HCT116 (cell line): ENCODE results near the gene B3GNT2. TPM values are rescaled to one million over a fixed set of nuclear protein-coding genes. Genes with fewer than 3 reads are reported as not detected.

Experiments
- ATF3 ChIP-seq: IDR thresholded peaks from 2 replicates; pipeline ENCODE4 v1.6.1; 2012
- CBX3 ChIP-seq: IDR thresholded peaks from 2 replicates; pipeline ENCODE4 v1.6.1; 2012; ENCODE audit warnings: low read depth
- CEBPB ChIP-seq: IDR thresholded peaks from 2 replicates; pipeline ENCODE4 v1.6.1; 2012; ENCODE audit warnings: low read depth
- CTCF ChIP-seq, 3 experiments: fragments of 200-600 bp in 1 of 3; sonication (generic) in 1 of 3; IDR thresholded peaks in 2 of 3; conservative IDR thresholded peaks in 1 of 3; 2 replicates each; pipeline ENCODE4 v1.5.1; 2012 to 2017; ENCODE audit warnings: low read depth in 2 of 3, low read length in 2 of 3, antibody characterized with exemption in 1 of 3, borderline replicate concordance in 1 of 3, control low read depth in 1 of 3, mild to moderate bottlenecking in 1 of 3, mixed read lengths in 1 of 3, mixed run types in 1 of 3, moderate library complexity in 1 of 3; ENCODE audit not compliant: insufficient read depth in 1 of 3
- EZH2 ChIP-seq: fragments of 200-600 bp; sonication (generic); IDR thresholded peaks from 2 replicates; pipeline ENCODE4 v1.6.1; 2017; ENCODE audit warnings: antibody characterized with exemption, mixed run types
- POLR2AphosphoS5 ChIP-seq: IDR thresholded peaks from 2 replicates; pipeline ENCODE4 v1.6.1; 2011; ENCODE audit warnings: mild to moderate bottlenecking, low read depth, low read length, moderate library complexity
- SIN3A ChIP-seq: IDR thresholded peaks from 2 replicates; pipeline ENCODE4 v1.6.1; 2012; ENCODE audit warnings: low read depth
- SRF ChIP-seq: IDR thresholded peaks from 2 replicates; pipeline ENCODE4 v1.6.1; 2012; ENCODE audit warnings: low read depth
- ZFX ChIP-seq: fragments of 450-650 bp; IDR thresholded peaks from 2 replicates; pipeline ENCODE4 v1.6.1; 2017
- ZNF274 ChIP-seq: fragments of 200-500 bp; sonication (Bioruptor generic); IDR thresholded peaks from 2 replicates; pipeline ENCODE4 v1.6.1; 2014; ENCODE audit warnings: mild to moderate bottlenecking, low read depth, low read length, inconsistent platforms
- total RNA-seq: library from RNA; stranded (reverse); gene quantifications from one replicate; pipeline ENCODE4 v1.2.1, GENCODE V29; 2021; ENCODE audit not compliant: unreplicated experiment
- TF ChIP-seq, protein P1 (sequence below): IDR thresholded peaks from 2 replicates; pipeline ENCODE4 v1.6.1; 2011; ENCODE audit warnings: mild to moderate bottlenecking, low read length, moderate library complexity; ENCODE audit not compliant: insufficient replicate concordance; ENCODE audit errors: extremely low read depth

Gene B3GNT2
- total RNA-seq, 1 experiment from 2014 or later, result 21.5 TPM

DNA sequence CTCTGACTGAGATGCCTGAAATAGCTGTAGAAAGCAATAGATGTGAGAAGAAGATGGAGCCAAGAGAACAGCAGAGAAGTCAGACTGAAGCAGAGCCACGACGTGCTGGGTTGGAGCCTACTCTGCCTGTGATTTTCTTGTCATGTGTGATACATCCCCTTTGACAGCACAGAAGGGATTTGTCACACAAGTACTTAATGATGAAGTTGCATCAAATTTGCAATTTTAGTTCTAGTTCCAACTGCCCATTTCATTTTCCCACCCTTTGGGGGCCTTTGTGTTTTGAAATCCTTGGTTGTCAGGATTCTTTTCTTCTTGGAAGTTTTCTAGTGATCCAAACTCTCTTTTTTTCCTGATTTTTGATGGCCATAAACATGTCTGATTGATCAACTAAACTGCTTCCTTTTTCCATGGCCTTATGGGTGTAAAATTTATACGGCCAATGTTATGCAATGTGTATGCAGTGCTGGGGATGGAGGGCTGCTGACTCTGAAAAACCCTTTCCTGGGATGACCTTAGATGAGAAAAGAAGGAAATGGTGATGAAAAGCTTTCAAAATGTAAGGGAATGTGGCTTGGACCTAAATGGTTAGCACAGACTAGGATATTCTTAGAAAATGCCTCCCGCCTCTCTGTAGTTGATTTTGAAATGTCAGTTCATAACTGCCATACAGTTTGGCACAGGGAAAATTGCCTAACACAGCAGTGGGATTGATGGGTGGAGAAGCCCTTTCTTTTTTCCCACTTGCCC is 9.6 kb upstream of the B3GNT2 start (continued):
- TF ChIP-seq, protein P1, sequence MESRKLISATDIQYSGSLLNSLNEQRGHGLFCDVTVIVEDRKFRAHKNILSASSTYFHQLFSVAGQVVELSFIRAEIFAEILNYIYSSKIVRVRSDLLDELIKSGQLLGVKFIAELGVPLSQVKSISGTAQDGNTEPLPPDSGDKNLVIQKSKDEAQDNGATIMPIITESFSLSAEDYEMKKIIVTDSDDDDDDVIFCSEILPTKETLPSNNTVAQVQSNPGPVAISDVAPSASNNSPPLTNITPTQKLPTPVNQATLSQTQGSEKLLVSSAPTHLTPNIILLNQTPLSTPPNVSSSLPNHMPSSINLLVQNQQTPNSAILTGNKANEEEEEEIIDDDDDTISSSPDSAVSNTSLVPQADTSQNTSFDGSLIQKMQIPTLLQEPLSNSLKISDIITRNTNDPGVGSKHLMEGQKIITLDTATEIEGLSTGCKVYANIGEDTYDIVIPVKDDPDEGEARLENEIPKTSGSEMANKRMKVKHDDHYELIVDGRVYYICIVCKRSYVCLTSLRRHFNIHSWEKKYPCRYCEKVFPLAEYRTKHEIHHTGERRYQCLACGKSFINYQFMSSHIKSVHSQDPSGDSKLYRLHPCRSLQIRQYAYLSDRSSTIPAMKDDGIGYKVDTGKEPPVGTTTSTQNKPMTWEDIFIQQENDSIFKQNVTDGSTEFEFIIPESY, result no peak
- TF ChIP-seq ZNF274 (no peak), EZH2 (no peak), SIN3A (no peak), ATF3 (no peak), SRF (no peak), POLR2AphosphoS5 (no peak), ZFX (no peak), CBX3 (no peak), CTCF (IDR thresholded peaks at IDR 0.05 in 2 of 3, conservative IDR thresholded peaks at IDR 0.05 in 1 of 3; ENCODE audit: borderline replicate concordance in 1 of 3, insufficient read depth in 1 of 3, low read depth in 2 of 3, low read length in 2 of 3) (no peak), CEBPB (no peak)
- TF ChIP-seq, all 23 proteins: peak for 0
